Gastroesophageal sphincter (tissue), 4 donors: ENCODE measurements around the gene PRSS16. TPM values are rescaled to one million over a fixed set of nuclear protein-coding genes. Genes with fewer than 3 reads are reported as not detected.

Source experiments
- ATAC-seq: fragments of 150-250 bp; one replicate; pipeline ENCODE4 v1.9.1; 2016; ENCODE audit warnings: mild to moderate bottlenecking, moderate library complexity
- H3K27ac ChIP-seq, 4 donors: fragments of 200-600 bp; sonication (generic) in 3 of 4; 1 replicate in 3 of 4; 2 replicates in 1 of 4; pipeline ENCODE4 v1.5.1; 2016 to 2019
- H3K27me3 ChIP-seq: fragments of 200-600 bp; sonication (generic); one replicate; pipeline ENCODE4 v1.5.1; 2019
- H3K36me3 ChIP-seq, 2 donors: fragments of 200-600 bp; sonication (generic); one replicate each; pipeline ENCODE4 v1.5.1; 2019; ENCODE audit warnings: control low read depth in 1 of 2
- H3K4me1 ChIP-seq, 3 donors: fragments of 200-600 bp; sonication (generic); 1 replicate in 2 of 3; 2 replicates in 1 of 3; pipeline ENCODE4 v1.5.1; 2016 to 2019; ENCODE audit warnings: control low read depth in 2 of 3
- H3K4me3 ChIP-seq, 2 donors: fragments of 200-600 bp; sonication (generic); one replicate each; pipeline ENCODE4 v1.5.1; 2019; ENCODE audit warnings: mild to moderate bottlenecking in 1 of 2, moderate library complexity in 1 of 2
- H3K9me3 ChIP-seq, 3 donors: fragments of 200-600 bp; sonication (generic); one replicate each; pipeline ENCODE4 v1.5.1; 2017 to 2019; ENCODE audit warnings: control low read depth in 2 of 3
- CTCF ChIP-seq, 4 experiments: fragments of 200-600 bp in 2 of 4; fragments of 450-650 bp in 2 of 4; sonication (generic) in 1 of 4; IDR thresholded peaks; one replicate each; pipeline ENCODE4 v1.5.1; 2017 to 2019; ENCODE audit warnings: antibody characterized with exemption in 4 of 4, mild to moderate bottlenecking in 2 of 4, moderate library complexity in 2 of 4
- EP300 ChIP-seq: sonication (generic); formaldehyde crosslinking; IDR thresholded peaks from one replicate; pipeline ENCODE4 v1.6.1; 2017; ENCODE audit warnings: antibody characterized with exemption, mild to moderate bottlenecking
- POLR2A ChIP-seq, 2 donors: fragments of 450-650 bp; IDR thresholded peaks; one replicate each; pipeline ENCODE4 v1.6.1; 2017; ENCODE audit warnings: antibody characterized with exemption in 2 of 2, mild to moderate bottlenecking in 2 of 2, moderate library complexity in 1 of 2
- POLR2AphosphoS5 ChIP-seq: sonication (generic); formaldehyde crosslinking; IDR thresholded peaks from one replicate; pipeline ENCODE4 v1.6.1; 2017; ENCODE audit warnings: antibody characterized with exemption
- WGBS, 2 donors: methylation state at CpG; one replicate each; pipeline ENCODE4 v1.1.5; 2018; ENCODE audit warnings: low coverage in 1 of 2; 5-methylcytosine and 5-hydroxymethylcytosine counted together
- total RNA-seq, 4 donors: library from RNA; depleted of rRNA; stranded (reverse); fragments of >200 nt; gene quantifications; one replicate each; pipeline ENCODE4 v1.1.0, GENCODE V29; 2016

PRSS16 gene
- 1 to 10 TPM in 1 of 4 donors, not detected in 3; 2.3 TPM for total RNA-seq

GRCh38 chr6:27247133-27247836 is at the start of gene PRSS16:
Gene PRSS16 (plus strand): TSS chr6:27247701. CDS start chr6:27247738, 37 bp downstream.
- WGBS, 2 donors: 42 to 50% methylated on average over 11 of the region's 12 CpGs

GRCh38 chr6:27205375-27206278 is 41.9 kb upstream of the PRSS16 start:
- H3K4me1 ChIP-seq: no peaks in the 10 kb centered on the region
- no peak for TF ChIP-seq POLR2A (IDR thresholded peaks at IDR 0.05)
- no peak for TF ChIP-seq EP300
- no peak for TF ChIP-seq CTCF (IDR thresholded peaks at IDR 0.05)
- TF ChIP-seq POLR2AphosphoS5: no peak
- ATAC-seq: no peak
- H3K9me3 ChIP-seq: no peaks in the 10 kb centered on the region
- no peak overlapping the region for H3K4me3 ChIP-seq
- H3K27me3 ChIP-seq: peaks cover 76% of the 10 kb centered on the region
- no peak overlapping the region for H3K27ac ChIP-seq
- no peaks in the 10 kb centered on the region for H3K36me3 ChIP-seq
- 10 to 14% methylated on average over 13 to 27 of the region's 32 CpGs for WGBS, 2 donors

More at GRCh38 chr6:27247133-27247836, at the start of gene PRSS16:
- no peaks in the 10 kb centered on the region for H3K36me3 ChIP-seq
- no peak for ATAC-seq
- peaks cover 0 to 14% (median 5%) of the 10 kb centered on the region in 3 donors for H3K4me1 ChIP-seq
- H3K27me3 ChIP-seq: peaks cover 96% of the 10 kb centered on the region
- no peak within 1 kb of the TSS for H3K27ac ChIP-seq
- no peak within 1 kb of the TSS for H3K4me3 ChIP-seq
- H3K9me3 ChIP-seq: no peaks in the 10 kb centered on the region
- no peak for TF ChIP-seq POLR2AphosphoS5

GRCh38 chr6:27206806-27207205 is 40.7 kb upstream of the PRSS16 start:
- Histone ChIP-seq H3K4me3 (no peak overlapping the region), H3K4me1 (no peaks in the 10 kb centered on the region), H3K36me3 (no peaks in the 10 kb centered on the region), H3K27ac (no peak overlapping the region), H3K27me3 (peaks cover 82% of the 10 kb centered on the region), H3K9me3 (no peaks in the 10 kb centered on the region)
- TF ChIP-seq POLR2AphosphoS5 (no peak), EP300 (no peak), CTCF (IDR thresholded peaks at IDR 0.05) (no peak), POLR2A (IDR thresholded peaks at IDR 0.05) (no peak)
- no peak for ATAC-seq

GRCh38 chr6:27208042-27208441 is 39.5 kb upstream of the PRSS16 start:
- Histone ChIP-seq H3K4me3 (no peak overlapping the region), H3K9me3 (no peaks in the 10 kb centered on the region), H3K27me3 (peaks cover 91% of the 10 kb centered on the region), H3K36me3 (no peaks in the 10 kb centered on the region), H3K4me1 (no peaks in the 10 kb centered on the region), H3K27ac (no peak overlapping the region)
- no peak for ATAC-seq
- TF ChIP-seq POLR2AphosphoS5: no peak
- no peak for TF ChIP-seq POLR2A (IDR thresholded peaks at IDR 0.05)
- TF ChIP-seq EP300: no peak
- no peak for TF ChIP-seq CTCF (IDR thresholded peaks at IDR 0.05)
- WGBS, 2 donors: 83% methylated on average over 2 of the region's 2 CpGs; no CpG with 5 or more reads in 1 of the 2 donors

- Histone ChIP-seq H3K9me3 (peaks cover 0 to 7% (median 0%) of the 10 kb centered on the region in 3 donors), H3K4me3 (no peak overlapping the region), H3K27me3 (peaks cover 99% of the 10 kb centered on the region), H3K27ac (no peak overlapping the region), H3K36me3 (no peaks in the 10 kb centered on the region), H3K4me1 (no peaks in the 10 kb centered on the region)
- WGBS, 2 donors: 70 to 77% methylated on average over 2 of the region's 2 CpGs
- TF ChIP-seq CTCF (IDR thresholded peaks at IDR 0.05): no peak
- TF ChIP-seq POLR2AphosphoS5: no peak
- TF ChIP-seq EP300: no peak
- TF ChIP-seq POLR2A (IDR thresholded peaks at IDR 0.05): no peak
- ATAC-seq: no peak
These were observed 38.3 kb upstream of the PRSS16 start for GRCh38 chr6:27209196-27209595.
